ENCODE measurements around the gene FCGR3B. TPM values are rescaled to one million over a fixed set of nuclear protein-coding genes. Genes with fewer than 3 reads are reported as not detected.
A peak's percentile ranks its signal among the peaks of the same experiment; 100 is the strongest.
"Not testable (repeated sequence)": the region's sequence is repeated elsewhere in the genome, so short reads cannot be mapped to it uniquely, and the experiment has no call there.

Gene FCGR3B
- total RNA-seq, 1 donor from 2014 or later, result not detected

DNA sequence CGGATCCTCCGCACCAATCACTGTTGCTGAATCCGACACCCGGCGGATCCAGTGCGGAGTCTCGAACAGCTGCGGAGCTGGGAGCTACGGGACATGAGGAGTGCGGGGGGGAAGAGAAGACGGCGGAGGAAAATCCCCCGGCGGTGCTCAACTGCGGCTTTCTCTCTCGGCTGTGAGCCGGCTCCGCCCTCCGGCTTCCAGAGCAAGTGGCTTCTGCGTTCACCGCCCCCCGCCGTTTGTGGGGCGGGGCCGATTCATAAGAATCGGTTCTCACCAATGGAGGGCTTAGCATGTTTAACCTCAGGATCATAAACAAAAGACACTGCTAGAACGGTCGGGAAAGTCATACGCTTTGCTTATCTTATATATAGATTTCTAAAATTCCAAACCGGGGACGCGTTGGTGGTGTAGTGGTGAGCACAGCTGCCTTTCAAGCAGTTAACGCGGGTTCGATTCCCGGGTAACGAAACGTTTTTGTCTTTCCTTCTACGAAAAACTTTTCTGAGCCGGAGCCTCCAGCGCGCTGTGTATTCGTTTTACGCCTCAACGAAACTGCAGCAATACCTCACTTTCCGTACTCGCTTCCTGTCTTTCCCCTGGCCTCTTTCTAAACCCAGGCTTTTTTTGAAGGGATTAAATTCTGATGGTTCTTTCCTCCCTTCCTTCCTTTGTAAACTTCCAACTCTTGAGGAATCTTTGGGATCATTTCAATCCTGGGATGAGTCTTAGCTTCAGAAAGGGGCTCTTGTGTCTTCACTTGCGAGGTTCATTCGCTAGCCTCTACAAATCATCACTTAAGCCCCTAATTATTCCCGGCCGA lies 18.4 kb downstream of the FCGR3B start:
- H3K27ac Mint-ChIP-seq, result peak overlapping the region; percentile 90
- H3K9me3 Mint-ChIP-seq, H3K36me3 Mint-ChIP-seq: not testable (repeated sequence)
- peak; percentile 88 to 90 for DNase-seq (ENCODE audit: low spot score in 2 of 2, unreplicated experiment in 2 of 2)
- H3K4me3 Mint-ChIP-seq, result peak overlapping the region; percentile 84
- peaks cover 31% of the 10 kb centered on the region for H3K27me3 Mint-ChIP-seq (ENCODE audit: low read depth)
- H3K4me1 Mint-ChIP-seq, result peaks cover 10% of the 10 kb centered on the region

DNA sequence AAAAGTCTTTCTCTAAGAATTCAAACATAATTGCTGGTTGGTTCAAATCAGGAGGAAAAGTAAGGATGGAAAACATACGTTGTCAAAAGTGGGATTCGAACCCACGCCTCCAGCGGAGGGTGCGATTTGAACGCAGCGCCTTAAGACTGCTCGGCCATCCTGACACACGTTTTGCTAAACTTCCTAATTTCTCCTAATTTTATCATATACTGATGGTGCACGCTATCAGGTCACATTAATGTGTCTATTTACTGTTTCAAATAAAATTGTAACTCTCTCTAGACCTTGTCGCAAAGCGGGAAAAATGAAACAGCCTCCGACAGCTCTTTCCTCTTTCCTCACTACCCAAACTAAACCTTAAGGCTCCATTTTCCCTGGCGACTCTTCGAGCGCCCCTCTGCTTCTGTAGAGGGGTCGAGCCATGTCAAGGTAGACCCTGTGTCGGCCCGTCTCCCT lies 19.1 kb downstream of the FCGR3B start:
- not testable (repeated sequence) for H3K9me3 Mint-ChIP-seq; H3K36me3 Mint-ChIP-seq; DNase-seq (ENCODE audit: low spot score in 2 of 2, unreplicated experiment in 2 of 2)
- H3K4me3 Mint-ChIP-seq, result peak overlapping the region; percentile 84
- peak overlapping the region; percentile 90 for H3K27ac Mint-ChIP-seq
- peaks cover 32% of the 10 kb centered on the region for H3K27me3 Mint-ChIP-seq (ENCODE audit: low read depth)
- peaks cover 10% of the 10 kb centered on the region for H3K4me1 Mint-ChIP-seq

DNA sequence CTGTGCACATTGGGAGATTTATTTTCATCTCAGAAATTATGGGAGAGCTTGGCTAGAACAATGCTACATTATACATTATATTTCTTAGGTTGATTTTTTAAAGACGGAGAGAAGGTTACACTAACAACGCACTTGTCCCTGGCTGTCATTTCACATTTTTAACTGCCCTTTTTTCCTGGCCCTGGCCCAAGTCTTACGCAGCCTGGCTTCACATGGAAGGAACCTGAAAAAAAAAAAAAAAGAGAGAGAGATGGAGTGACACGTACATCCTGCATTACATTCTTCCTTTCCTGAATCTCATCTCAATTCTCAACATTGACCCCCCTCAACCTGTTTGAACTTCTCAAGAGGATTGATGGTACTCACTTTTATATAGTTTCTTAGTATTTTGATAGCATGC lies 20.8 kb downstream of the FCGR3B start:
- H3K9me3 Mint-ChIP-seq; DNase-seq (ENCODE audit: low spot score in 2 of 2, unreplicated experiment in 2 of 2); H3K4me3 Mint-ChIP-seq; H3K27ac Mint-ChIP-seq; H3K36me3 Mint-ChIP-seq: not testable (repeated sequence)
- Mint-ChIP-seq H3K4me1 (peaks cover 10% of the 10 kb centered on the region), H3K27me3 (ENCODE audit: low read depth) (peaks cover 37% of the 10 kb centered on the region)

DNA sequence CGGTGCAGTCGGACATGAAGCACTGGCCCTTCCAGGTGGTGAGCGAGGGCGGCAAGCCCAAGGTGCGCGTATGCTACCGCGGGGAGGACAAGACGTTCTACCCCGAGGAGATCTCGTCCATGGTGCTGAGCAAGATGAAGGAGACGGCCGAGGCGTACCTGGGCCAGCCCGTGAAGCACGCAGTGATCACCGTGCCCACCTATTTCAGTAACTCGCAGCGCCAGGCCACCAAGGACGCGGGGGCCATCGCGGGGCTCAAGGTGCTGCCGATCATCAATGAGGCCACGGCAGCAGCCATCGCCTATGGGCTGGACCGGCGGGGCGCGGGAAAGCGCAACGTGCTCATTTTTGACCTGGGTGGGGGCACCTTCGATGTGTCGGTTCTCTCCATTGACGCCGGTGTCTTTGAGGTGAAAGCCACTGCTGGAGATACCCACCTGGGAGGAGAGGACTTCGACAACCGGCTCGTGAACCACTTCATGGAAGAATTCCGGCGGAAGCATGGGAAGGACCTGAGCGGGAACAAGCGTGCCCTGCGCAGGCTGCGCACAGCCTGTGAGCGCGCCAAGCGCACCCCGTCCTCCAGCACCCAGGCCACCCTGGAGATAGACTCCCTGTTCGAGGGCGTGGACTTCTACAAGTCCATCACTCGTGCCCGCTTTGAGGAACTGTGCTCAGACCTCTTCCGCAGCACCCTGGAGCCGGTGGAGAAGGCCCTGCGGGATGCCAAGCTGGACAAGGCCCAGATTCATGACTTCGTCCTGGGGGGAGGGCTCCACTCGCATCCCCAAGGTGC lies 24.2 kb downstream of the FCGR3B start:
- not testable (repeated sequence) for H3K9me3 Mint-ChIP-seq; DNase-seq (ENCODE audit: low spot score in 2 of 2, unreplicated experiment in 2 of 2); H3K4me1 Mint-ChIP-seq; H3K36me3 Mint-ChIP-seq; H3K4me3 Mint-ChIP-seq; H3K27ac Mint-ChIP-seq
- peaks cover 56% of the 10 kb centered on the region for H3K27me3 Mint-ChIP-seq (ENCODE audit: low read depth)

DNA sequence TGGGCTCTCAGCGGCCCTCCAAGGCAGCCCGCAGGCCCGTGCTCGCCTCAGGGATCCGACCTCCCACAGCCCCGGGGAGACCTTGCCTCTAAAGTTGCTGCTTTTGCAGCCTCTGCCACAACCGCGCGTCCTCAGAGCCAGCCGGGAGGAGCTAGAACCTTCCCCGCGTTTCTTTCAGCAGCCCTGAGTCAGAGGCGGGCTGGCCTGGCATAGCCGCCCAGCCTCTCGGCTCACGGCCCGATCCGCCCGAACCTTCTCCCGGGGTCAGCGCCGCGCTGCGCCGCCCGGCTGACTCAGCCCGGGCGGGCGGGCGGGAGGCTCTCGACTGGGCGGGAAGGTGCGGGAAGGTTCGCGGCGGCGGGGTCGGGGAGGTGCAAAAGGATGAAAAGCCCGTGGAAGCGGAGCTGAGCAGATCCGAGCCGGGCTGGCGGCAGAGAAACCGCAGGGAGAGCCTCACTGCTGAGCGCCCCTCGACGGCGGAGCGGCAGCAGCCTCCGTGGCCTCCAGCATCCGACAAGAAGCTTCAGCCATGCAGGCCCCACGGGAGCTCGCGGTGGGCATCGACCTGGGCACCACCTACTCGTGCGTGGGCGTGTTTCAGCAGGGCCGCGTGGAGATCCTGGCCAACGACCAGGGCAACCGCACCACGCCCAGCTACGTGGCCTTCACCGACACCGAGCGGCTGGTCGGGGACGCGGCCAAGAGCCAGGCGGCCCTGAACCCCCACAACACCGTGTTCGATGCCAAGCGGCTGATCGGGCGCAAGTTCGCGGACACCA lies 25.0 kb downstream of the FCGR3B start:
- H3K27me3 Mint-ChIP-seq (ENCODE audit: low read depth), result peaks cover 60% of the 10 kb centered on the region
- not testable (repeated sequence) for H3K9me3 Mint-ChIP-seq; H3K4me1 Mint-ChIP-seq; DNase-seq (ENCODE audit: low spot score in 2 of 2, unreplicated experiment in 2 of 2); H3K27ac Mint-ChIP-seq; H3K4me3 Mint-ChIP-seq; H3K36me3 Mint-ChIP-seq

DNA sequence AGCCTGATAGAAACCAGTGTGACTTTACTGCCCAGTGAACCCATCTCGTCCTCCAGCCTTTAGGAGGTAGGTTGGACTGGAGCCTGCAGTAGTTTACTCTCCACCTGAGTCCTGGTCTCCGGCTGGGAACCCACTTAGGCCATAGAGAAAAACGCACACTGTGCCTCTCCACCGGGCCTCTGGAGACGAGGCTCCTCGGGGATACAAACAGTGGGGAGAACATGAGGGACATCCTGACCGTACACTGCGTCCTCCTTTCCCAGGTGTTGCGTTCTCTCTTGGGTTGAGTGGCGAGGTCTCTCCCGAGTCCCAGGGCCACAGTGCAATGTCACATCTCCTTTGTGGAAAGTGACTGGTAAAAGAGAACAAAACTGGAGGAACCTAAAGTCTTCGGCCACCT lies 26.0 kb downstream of the FCGR3B start:
- H3K4me1 Mint-ChIP-seq; H3K27ac Mint-ChIP-seq; H3K4me3 Mint-ChIP-seq; H3K36me3 Mint-ChIP-seq; H3K9me3 Mint-ChIP-seq; DNase-seq (ENCODE audit: low spot score in 2 of 2, unreplicated experiment in 2 of 2): not testable (repeated sequence)
- H3K27me3 Mint-ChIP-seq (ENCODE audit: low read depth), result peaks cover 56% of the 10 kb centered on the region

DNA sequence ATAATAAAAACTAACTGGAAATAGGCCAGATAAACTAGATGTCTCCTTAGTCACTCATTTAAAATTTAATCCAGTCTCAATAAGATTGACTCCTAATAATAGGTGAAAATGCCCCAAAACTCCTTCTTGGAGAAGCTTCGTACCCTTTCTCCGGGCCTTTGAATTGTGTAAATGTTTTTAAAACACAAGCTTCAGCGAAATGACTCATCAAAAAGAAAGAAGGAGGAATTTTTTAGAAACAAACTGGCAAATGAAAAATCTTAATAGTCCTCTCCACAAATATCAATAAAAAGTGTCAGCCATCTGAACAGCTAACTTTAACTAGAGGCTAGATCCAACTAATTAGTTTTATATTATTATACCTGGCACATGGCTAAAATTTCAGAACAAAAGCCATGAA lies 33.9 kb downstream of the FCGR3B start:
- H3K27ac Mint-ChIP-seq, result peak overlapping the region; percentile 10
- DNase-seq (ENCODE audit: low spot score in 2 of 2, unreplicated experiment in 2 of 2), result not testable (repeated sequence)

DNA sequence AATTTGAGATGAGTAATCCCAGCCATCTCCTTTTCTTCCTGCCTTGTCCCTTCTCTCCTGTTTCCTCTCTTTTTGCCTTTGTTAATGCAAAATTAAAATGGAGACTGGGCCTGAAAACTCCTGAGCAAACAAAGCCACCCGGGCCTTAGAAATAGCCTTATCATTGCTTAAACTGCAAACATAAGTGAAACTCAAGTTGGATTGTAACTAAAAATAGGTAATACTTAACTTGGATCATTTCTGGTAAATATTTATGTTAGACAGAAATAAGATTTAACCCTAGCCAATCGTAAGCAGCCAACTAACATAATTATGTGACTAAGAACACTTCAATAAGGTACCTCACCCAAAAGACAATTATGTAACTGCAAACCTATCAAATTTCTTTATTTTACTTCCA lies 35.4 kb downstream of the FCGR3B start:
- H3K4me3 Mint-ChIP-seq; H3K27me3 Mint-ChIP-seq (ENCODE audit: low read depth); H3K9me3 Mint-ChIP-seq; DNase-seq (ENCODE audit: low spot score in 2 of 2, unreplicated experiment in 2 of 2); H3K27ac Mint-ChIP-seq; H3K36me3 Mint-ChIP-seq: not testable (repeated sequence)
- peaks cover 12% of the 10 kb centered on the region for H3K4me1 Mint-ChIP-seq

More for the DNA sequence above, 33.9 kb downstream of the FCGR3B start:
- H3K4me1 Mint-ChIP-seq, result peaks cover 12% of the 10 kb centered on the region
- H3K4me3 Mint-ChIP-seq; H3K36me3 Mint-ChIP-seq; H3K9me3 Mint-ChIP-seq; H3K27me3 Mint-ChIP-seq (ENCODE audit: low read depth): not testable (repeated sequence)

DNA sequence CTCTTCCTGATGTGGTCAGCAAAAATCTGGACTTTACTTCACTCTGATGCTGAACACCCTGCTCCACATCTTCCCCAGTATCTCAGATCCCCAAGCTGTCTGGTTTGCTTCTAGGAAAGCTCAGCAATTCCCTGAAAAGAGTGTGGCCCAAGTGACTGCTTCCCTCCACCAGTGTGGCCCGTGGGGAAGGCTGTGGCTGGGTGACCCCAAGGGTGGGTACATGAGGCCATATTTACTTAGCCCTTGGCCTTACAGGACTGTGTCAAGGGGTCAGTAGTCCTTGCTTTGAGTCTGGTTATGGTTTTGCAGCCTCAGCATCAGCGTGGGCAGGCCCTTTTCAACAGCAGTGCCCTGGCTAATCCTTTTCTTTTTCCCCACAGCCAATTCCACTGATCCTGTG lies 35.8 kb downstream of the FCGR3B start:
- not testable (repeated sequence) for H3K27ac Mint-ChIP-seq

DNA sequence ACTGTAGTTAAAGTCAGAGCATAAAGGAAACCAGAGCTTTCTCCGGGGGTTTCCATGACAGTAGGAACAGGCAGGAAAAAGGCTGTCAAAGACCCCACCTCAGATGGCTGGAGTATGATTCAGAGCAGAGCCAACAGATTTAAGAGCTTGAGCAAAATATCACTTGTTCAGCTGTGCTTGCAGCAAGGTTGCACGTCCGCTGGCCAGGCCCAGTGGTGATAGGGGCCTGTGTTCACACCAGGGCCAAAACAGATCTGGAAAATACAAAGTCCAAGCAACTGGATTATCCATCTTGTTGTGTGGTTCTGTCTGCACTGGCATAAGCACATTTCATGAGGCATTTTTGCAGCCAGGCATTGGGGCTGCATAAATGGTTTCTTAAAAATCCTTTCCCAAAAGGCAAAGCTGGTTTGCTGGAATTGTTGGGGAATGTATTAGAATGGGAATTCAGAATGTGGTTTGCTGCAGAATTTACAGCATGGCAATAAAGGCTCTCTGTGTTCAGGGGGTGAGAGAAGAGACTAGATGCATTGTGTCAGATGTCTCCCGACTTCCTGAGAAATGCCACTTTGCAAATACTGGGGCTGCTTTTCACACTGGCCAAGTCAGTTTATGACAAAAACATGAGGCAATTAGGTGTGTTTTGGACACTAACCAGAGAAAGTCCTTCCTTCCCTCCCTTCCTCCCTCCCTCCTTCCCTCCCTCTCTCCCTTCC lies 36.5 kb downstream of the FCGR3B start:
- H3K4me1 Mint-ChIP-seq, result peaks cover 12% of the 10 kb centered on the region
- H3K9me3 Mint-ChIP-seq; H3K4me3 Mint-ChIP-seq; H3K27me3 Mint-ChIP-seq (ENCODE audit: low read depth); H3K36me3 Mint-ChIP-seq; H3K27ac Mint-ChIP-seq; DNase-seq (ENCODE audit: low spot score in 2 of 2, unreplicated experiment in 2 of 2): not testable (repeated sequence)

More for the DNA sequence above, 35.8 kb downstream of the FCGR3B start:
- peaks cover 12% of the 10 kb centered on the region for H3K4me1 Mint-ChIP-seq
- not testable (repeated sequence) for H3K9me3 Mint-ChIP-seq; H3K36me3 Mint-ChIP-seq; H3K27me3 Mint-ChIP-seq (ENCODE audit: low read depth); DNase-seq (ENCODE audit: low spot score in 2 of 2, unreplicated experiment in 2 of 2); H3K4me3 Mint-ChIP-seq

DNA sequence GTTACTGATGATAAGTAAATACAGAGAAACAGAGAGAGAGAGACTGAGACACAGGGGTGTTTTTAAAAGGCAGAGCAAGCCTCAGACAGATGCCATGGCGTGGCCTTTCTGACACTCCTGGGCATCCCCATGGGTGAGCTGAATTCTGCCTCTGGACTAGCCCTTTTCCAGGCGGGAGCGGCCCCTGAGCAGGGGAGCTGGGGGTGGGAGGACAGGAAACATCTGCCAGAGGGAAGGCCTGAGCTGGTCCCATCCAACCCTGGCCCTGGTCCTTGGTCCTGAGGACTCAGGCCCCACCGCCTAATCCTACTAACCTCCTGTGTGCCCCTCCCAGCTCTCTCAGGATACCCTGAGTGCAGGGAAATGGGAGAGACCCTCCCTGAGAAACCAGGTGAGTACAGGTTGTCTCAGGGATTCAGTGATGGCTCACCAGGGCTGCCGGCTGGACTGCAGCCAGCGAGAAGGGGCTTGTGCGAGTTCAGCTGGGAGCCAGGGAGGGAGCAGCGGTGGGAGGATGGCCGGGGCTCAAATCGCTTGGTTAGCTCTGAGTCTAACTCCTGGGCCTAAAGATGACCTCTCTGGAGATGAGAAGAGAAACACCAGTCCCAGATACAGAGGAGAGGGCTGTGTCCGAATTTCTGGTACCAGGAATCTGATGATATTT lies 37.8 kb downstream of the FCGR3B start:
- H3K4me3 Mint-ChIP-seq; DNase-seq (ENCODE audit: low spot score in 2 of 2, unreplicated experiment in 2 of 2); H3K27ac Mint-ChIP-seq; H3K36me3 Mint-ChIP-seq; H3K27me3 Mint-ChIP-seq (ENCODE audit: low read depth); H3K9me3 Mint-ChIP-seq: not testable (repeated sequence)
- peaks cover 14% of the 10 kb centered on the region for H3K4me1 Mint-ChIP-seq

DNA sequence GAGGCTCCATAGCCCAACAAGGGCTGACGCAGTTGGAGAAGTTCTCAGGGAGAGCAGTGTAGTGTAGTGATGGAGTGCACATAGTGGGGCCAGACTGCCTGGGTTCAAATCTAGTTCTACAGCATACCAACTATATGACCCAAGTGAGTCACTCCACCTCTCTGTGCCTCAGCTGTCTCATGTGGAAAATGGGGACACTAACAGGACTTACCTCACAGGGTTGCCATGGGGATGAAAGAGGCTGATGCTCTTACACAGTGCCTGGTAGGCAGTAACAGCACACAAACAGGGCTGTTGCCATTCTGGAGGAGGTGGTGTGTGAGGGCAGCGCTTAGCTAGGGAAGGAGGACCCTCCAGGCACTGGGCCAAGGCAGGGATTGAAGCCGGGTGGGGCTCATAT lies 38.4 kb downstream of the FCGR3B start:
- H3K4me1 Mint-ChIP-seq, result peaks cover 14% of the 10 kb centered on the region
- not testable (repeated sequence) for H3K9me3 Mint-ChIP-seq; H3K4me3 Mint-ChIP-seq; H3K27me3 Mint-ChIP-seq (ENCODE audit: low read depth); H3K27ac Mint-ChIP-seq; H3K36me3 Mint-ChIP-seq; DNase-seq (ENCODE audit: low spot score in 2 of 2, unreplicated experiment in 2 of 2)

DNA sequence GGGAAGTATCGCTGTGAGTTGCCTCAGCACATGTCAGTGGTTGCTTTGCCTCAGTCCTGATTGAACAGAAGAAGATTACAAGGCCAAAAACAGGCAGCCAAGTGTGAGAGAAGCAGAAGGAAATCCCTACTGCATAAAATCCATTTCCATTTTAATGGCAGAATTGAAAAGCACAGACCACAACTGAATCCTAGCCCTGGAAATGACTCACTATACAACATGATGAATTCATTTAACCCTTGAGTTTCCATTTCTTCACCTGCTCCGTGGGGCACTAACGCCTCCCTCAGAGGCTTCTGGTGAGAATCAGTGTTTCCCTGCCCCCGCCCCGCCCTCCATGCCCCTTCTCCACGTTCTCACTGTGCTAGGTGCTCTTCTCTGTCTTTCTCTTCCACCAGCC lies 41.1 kb downstream of the FCGR3B start:
- not testable (repeated sequence) for H3K36me3 Mint-ChIP-seq; H3K27ac Mint-ChIP-seq; H3K4me3 Mint-ChIP-seq; H3K27me3 Mint-ChIP-seq (ENCODE audit: low read depth); DNase-seq (ENCODE audit: low spot score in 2 of 2, unreplicated experiment in 2 of 2); H3K9me3 Mint-ChIP-seq
- H3K4me1 Mint-ChIP-seq, result peaks cover 10% of the 10 kb centered on the region
